GM15510 (cell line): ENCODE data around the gene UBE2E2.

Source experiments
- POLR2A ChIP-seq: IDR thresholded peaks from 3 replicates; pipeline ENCODE4 v1.6.1; 2011; ENCODE audit warnings: borderline replicate concordance; ENCODE audit not compliant: insufficient read length; ENCODE audit errors: extremely low read depth

UBE2E2 gene

GRCh38 chr3:23600167-23600871, 397.2 kb downstream of the UBE2E2 start:
- no peak for TF ChIP-seq POLR2A

- no peak for TF ChIP-seq POLR2A
Measured at GRCh38 chr3:23601091-23601822, 398.1 kb downstream of the UBE2E2 start.

- no peak for TF ChIP-seq POLR2A
Measured at GRCh38 chr3:23602971-23603370, 399.8 kb downstream of the UBE2E2 start.

GRCh38 chr3:23607184-23607847, 404.2 kb downstream of the UBE2E2 start:
- no peak for TF ChIP-seq POLR2A

GRCh38 chr3:23608650-23609049, 405.5 kb downstream of the UBE2E2 start:
- TF ChIP-seq POLR2A: no peak

- TF ChIP-seq POLR2A: no peak
Measured at GRCh38 chr3:23611737-23612295, 408.7 kb downstream of the UBE2E2 start.

- TF ChIP-seq POLR2A: no peak
Measured at GRCh38 chr3:23612296-23612891, 409.3 kb downstream of the UBE2E2 start.

- no peak for TF ChIP-seq POLR2A
Measured at GRCh38 chr3:23615068-23615467, 411.9 kb downstream of the UBE2E2 start.

GRCh38 chr3:23619705-23620637, 416.8 kb downstream of the UBE2E2 start:
- TF ChIP-seq POLR2A: no peak

GRCh38 chr3:23620638-23621015, 417.5 kb downstream of the UBE2E2 start:
- no peak for TF ChIP-seq POLR2A

- TF ChIP-seq POLR2A: no peak
Measured at GRCh38 chr3:23623844-23624243, 420.7 kb downstream of the UBE2E2 start.

GRCh38 chr3:23624305-23624704, 421.2 kb downstream of the UBE2E2 start:
- TF ChIP-seq POLR2A: no peak

- no peak for TF ChIP-seq POLR2A
Measured at GRCh38 chr3:23626442-23626841, 423.3 kb downstream of the UBE2E2 start.
